DND-41 (cell line): ENCODE data around the gene TPI1.

Experiments used
- ATAC-seq: fragments of 200-7000 bp; cut with Tn5 transposase; 3 replicates; pipeline ENCODE4 v1.9.1; 2021; ENCODE audit warnings: low read depth; ENCODE audit not compliant: insufficient read depth
- DNase-seq: peaks from one replicate; pipeline ENCODE4 v3.0.0-alpha.2; 2020
- H2AFZ ChIP-seq: 2 replicates; pipeline ENCODE4 v1.6.0; 2012; ENCODE audit warnings: low read depth, low read length
- H3K27ac ChIP-seq: 2 replicates; pipeline ENCODE4 v1.5.1; 2012; ENCODE audit warnings: low read length, inconsistent platforms
- H3K27me3 ChIP-seq: fragments of 200-600 bp; sonication (generic); 2 replicates; pipeline ENCODE4 v1.6.0; 2012; ENCODE audit warnings: low read length, mild to moderate bottlenecking, inconsistent platforms; ENCODE audit not compliant: insufficient read depth, poor library complexity
- H3K36me3 ChIP-seq: 2 replicates; pipeline ENCODE4 v1.5.1; 2012; ENCODE audit warnings: low read length, inconsistent platforms; ENCODE audit not compliant: insufficient read depth
- H3K4me1 ChIP-seq: 2 replicates; pipeline ENCODE4 v1.5.1; 2012; ENCODE audit warnings: mild to moderate bottlenecking, low read length; ENCODE audit not compliant: insufficient read depth
- H3K4me2 ChIP-seq: 2 replicates; pipeline ENCODE4 v1.6.0; 2012; ENCODE audit warnings: mild to moderate bottlenecking, moderate library complexity, low read length, inconsistent platforms; ENCODE audit not compliant: insufficient read depth
- H3K4me3 ChIP-seq, 2 experiments: fragments of 200-600 bp in 1 of 2; shearing (Covaris generic) in 1 of 2; 2 replicates each; pipeline ENCODE4 v1.5.1; 2012 to 2016; ENCODE audit warnings: inconsistent platforms in 2 of 2, low read length in 2 of 2, mild to moderate bottlenecking in 2 of 2, low read depth in 1 of 2, moderate library complexity in 1 of 2
- H3K79me2 ChIP-seq: 2 replicates; pipeline ENCODE4 v1.6.0; 2012; ENCODE audit warnings: low read length, inconsistent platforms; ENCODE audit not compliant: insufficient read depth
- H3K9ac ChIP-seq: 2 replicates; pipeline ENCODE4 v1.6.0; 2012; ENCODE audit warnings: low read depth, mild to moderate bottlenecking, inconsistent platforms, low read length, moderate library complexity
- H3K9me3 ChIP-seq: 2 replicates; pipeline ENCODE4 v1.5.1; 2012; ENCODE audit warnings: low read length, moderate library complexity, mild to moderate bottlenecking, inconsistent platforms; ENCODE audit not compliant: insufficient read depth, severe bottlenecking
- H4K20me1 ChIP-seq: 2 replicates; pipeline ENCODE4 v1.6.0; 2012; ENCODE audit warnings: low read length; ENCODE audit not compliant: insufficient read depth
- CTCF ChIP-seq: IDR thresholded peaks from 2 replicates; pipeline ENCODE4 v1.5.1; 2012; ENCODE audit warnings: borderline replicate concordance, low read length, moderate library complexity, mild to moderate bottlenecking; ENCODE audit not compliant: poor library complexity, severe bottlenecking; ENCODE audit errors: extremely low read depth
- EZH2 ChIP-seq: IDR thresholded peaks from 3 replicates; pipeline ENCODE4 v1.6.1; 2012; ENCODE audit warnings: borderline replicate concordance, low read depth, mild to moderate bottlenecking, moderate library complexity, low read length, inconsistent platforms; ENCODE audit not compliant: severe bottlenecking

TPI1 gene

GRCh38 chr12:6916426-6917200, 49.3 kb downstream of the TPI1 start:
- peaks cover 33% of the 10 kb centered on the region for H3K79me2 ChIP-seq
- H3K4me1 ChIP-seq, result peaks cover 38% of the 10 kb centered on the region
- ATAC-seq (no peak), DNase-seq (no peak)
- H3K4me2 ChIP-seq, result peak overlapping the region; percentile 91
- H3K9ac ChIP-seq, result no peak overlapping the region
- H3K36me3 ChIP-seq, result peaks cover 51% of the 10 kb centered on the region
- 0 out of 4 replicates have a peak overlapping the region, but pooled peaks of 1 of the 2 experiments have one; percentile 7 for H3K4me3 ChIP-seq
- TF ChIP-seq CTCF (no peak), EZH2 (no peak)
- no peaks in the 10 kb centered on the region for H3K27me3 ChIP-seq
- H3K9me3 ChIP-seq, result no peaks in the 10 kb centered on the region
- H3K27ac ChIP-seq, result no peak overlapping the region
- peaks cover 10% of the 10 kb centered on the region for H4K20me1 ChIP-seq
- H2AFZ ChIP-seq, result no peak overlapping the region

GRCh38 chr12:6917491-6918231, 50.3 kb downstream of the TPI1 start:
- ATAC-seq (no peak), DNase-seq (no peak)
- H3K4me2 ChIP-seq, result no peak overlapping the region
- TF ChIP-seq EZH2, result no peak
- TF ChIP-seq CTCF, result no peak
- H3K4me3 ChIP-seq, result no peak overlapping the region
- peaks cover 61% of the 10 kb centered on the region for H3K36me3 ChIP-seq
- H3K4me1 ChIP-seq, result peaks cover 38% of the 10 kb centered on the region
- peaks cover 10% of the 10 kb centered on the region for H4K20me1 ChIP-seq
- no peaks in the 10 kb centered on the region for H3K27me3 ChIP-seq
- no peak overlapping the region for H3K9ac ChIP-seq
- no peak overlapping the region for H3K27ac ChIP-seq
- H2AFZ ChIP-seq, result no peak overlapping the region
- peaks cover 33% of the 10 kb centered on the region for H3K79me2 ChIP-seq
- no peaks in the 10 kb centered on the region for H3K9me3 ChIP-seq

GRCh38 chr12:6919588-6919987, 52.3 kb downstream of the TPI1 start:
- no peak for DNase-seq
- H3K4me1 ChIP-seq, result peaks cover 35% of the 10 kb centered on the region

More at GRCh38 chr12:6919588-6919987, 52.3 kb downstream of the TPI1 start:
- Histone ChIP-seq H3K9me3 (no peaks in the 10 kb centered on the region), H3K79me2 (peaks cover 24% of the 10 kb centered on the region), H3K9ac (no peak overlapping the region), H2AFZ (no peak overlapping the region), H3K27me3 (no peaks in the 10 kb centered on the region), H3K4me2 (no peak overlapping the region), H3K36me3 (peaks cover 74% of the 10 kb centered on the region), H3K27ac (no peak overlapping the region), H4K20me1 (peaks cover 10% of the 10 kb centered on the region), H3K4me3 (no peak overlapping the region)
- TF ChIP-seq CTCF (no peak), EZH2 (no peak)
- no peak for ATAC-seq
